Activated CD4-positive, alpha-beta T cell treated with anti-CD3 and anti-CD28 coated beads, Interleukin-2, amount 50 U/mL, for 16 hours (primary cell): ENCODE data around the gene SLCO4A1.

ENCODE experiments used
- DNase-seq: peaks from one replicate; pipeline ENCODE4 v3.0.0-alpha.2; 2020

Gene SLCO4A1

DNA sequence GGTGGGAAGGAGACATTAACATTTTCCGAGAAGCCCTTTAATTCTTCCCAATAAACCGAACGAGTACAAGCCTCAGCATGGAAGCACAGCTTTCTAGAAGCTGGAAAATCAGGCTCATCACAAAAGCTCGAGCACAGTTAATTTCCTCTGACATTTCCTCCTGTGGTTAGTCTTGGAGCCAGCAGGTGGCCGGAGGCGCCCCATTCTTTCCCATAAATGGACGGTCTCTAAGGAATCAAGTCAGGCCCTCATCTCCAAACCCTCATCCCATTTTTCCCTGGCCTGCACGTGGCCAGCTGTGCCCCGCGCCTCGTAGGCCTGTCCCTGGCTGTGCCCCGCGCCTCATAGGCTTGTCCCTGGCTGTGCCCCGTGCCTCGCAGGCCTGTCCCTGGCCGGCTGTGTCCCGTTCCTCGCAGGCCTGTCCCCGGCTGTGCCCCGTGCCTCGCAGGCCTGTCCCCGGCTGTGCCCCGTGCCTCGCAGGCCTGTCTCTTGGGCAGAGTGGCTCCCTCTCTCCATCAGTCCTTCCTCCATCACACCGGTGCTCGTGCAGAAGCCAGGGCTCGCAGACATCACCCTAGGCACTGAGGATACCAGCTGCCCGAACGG lies 46.7 kb downstream of the SLCO4A1 start:
- DNase-seq, result no peak

DNA sequence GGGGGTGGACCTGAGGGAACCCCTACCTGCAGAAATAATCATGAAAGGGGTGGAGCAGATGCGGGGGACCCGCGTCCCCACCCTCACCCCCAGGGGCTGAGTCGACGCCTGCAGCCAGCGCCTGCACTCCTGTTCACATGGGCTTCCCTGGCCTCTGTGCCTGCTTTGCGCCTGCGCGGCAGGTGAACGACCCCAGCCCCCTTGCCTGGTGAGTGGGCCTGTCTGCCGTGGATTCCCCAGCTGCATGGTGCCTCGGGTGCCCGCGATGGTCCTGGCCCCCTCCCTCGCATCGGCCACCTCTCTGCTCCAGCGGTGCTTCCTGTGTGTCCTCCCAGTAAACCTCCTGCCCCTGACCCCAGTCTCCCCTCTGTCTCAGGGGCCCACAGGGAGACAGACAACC lies 47.6 kb downstream of the SLCO4A1 start:
- DNase-seq, result no peak

DNA sequence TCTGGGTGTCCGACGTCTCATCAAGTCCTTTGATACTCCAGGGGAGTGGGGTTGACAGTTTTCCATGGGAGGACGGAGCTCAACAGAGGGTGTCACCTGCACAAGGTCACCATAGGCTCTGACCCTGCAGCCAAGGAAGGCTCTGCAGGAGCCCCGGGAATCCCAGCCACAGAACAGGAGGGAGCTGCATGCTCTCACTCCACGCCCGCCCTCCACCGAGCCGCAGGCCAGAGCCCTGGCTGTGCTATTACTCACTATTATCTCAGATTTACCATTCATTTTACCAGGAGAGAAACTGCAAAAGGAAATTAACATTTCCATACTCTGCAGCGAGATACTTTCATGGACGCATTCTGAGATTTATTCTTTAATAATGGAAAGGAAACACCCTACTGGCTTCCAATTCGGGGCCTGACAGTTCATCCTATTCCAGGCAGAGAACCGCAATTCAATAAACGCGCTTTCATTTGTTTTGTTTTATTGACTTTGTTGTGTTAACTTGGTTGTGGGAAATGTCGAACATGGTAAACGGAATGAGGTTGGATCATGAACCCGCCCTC lies 48.0 kb downstream of the SLCO4A1 start:
- no peak for DNase-seq

DNA sequence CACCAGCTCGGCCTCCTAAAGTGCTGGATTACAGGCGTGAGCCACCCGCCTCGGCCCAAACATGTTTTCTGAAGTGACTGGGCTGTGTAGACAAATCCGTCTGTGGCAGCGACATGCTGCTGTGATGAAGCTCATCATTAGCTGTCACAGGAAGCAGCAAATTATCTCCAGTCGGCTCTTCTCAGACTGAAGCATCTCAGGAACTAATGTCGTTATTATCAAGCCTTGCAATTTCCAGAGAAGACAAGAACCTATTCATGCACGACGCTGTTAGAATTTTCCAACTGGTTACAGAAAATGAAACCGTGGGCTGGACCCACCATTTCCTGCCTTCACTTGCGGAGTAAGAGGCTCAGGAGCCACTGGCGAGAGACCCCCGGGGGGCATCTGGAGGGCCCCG lies 49.2 kb downstream of the SLCO4A1 start:
- no peak for DNase-seq

DNA sequence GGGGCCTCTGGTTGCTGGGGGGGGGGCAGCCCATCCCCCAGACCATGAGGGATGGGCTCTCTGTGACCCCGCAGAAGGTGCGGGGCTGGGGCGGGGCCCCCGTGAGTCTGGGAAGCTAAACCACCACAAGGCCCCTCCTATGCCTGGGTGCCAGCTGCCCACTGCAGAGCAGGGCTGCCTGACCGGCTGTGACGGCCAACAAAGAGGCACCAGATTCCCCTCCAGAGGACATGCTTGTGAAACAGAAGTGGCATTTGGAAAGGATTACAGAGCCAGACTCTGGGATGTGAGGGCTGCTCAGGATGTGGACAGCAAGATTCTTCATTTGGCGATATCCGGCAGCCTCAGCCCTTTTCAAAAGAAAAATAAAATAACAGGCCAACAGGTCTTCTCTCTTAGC lies 49.9 kb downstream of the SLCO4A1 start:
- DNase-seq, result no peak

DNA sequence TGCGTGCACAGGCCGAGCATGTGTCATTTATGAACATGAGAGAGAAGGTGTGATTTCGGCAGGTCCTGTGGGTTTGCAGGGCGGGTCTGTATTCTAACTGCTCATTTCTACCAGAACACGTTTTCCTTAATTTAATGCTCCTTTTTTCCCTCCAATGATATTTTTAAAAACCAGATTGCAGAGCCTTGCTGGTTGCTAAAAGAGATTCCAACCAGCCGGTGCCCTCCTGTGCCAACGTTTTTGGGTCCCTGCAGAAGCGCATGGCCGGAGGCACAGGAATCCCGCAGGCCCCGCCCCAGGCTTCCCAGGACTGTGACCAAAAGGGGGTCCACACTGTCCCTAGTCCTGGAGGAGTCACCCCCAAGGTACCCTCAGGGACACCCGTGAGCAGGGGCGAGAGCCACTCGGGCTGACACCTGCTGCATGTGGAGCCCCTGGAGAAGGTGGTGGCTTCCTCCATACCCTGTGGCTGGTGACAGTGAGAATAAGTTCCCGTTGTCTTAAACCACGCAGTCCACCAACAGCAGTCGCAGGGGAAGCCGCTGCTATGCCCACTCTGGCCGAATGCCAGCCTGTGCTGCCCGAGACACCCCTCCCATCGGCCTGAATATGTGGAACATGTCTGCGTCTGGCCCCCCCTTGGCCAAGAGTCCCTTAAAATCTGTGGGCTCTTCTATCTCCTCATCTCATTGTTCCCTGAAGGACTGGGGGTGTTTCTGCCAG lies 50.7 kb downstream of the SLCO4A1 start:
- no peak for DNase-seq

DNA sequence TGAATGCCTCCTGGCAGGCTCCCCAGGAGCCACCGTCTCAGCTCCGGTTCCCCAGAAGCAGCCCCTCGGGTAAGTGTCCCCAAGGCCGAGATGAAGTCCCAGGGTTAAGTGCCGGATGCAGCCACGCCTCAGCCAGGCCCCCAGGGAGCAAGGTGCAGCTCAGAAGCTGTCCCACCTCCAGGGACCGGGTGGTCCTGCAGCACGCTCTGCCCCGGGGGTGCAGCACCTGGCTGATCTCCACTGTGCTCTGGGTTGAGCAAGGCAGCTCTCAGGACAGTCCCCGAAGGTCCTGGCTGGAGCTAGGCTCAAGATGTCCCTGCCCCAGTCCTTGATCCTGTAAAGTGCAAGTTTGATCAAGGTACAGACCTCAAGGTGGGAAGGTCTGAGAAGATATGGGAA lies 51.2 kb downstream of the SLCO4A1 start:
- DNase-seq, result no peak

DNA sequence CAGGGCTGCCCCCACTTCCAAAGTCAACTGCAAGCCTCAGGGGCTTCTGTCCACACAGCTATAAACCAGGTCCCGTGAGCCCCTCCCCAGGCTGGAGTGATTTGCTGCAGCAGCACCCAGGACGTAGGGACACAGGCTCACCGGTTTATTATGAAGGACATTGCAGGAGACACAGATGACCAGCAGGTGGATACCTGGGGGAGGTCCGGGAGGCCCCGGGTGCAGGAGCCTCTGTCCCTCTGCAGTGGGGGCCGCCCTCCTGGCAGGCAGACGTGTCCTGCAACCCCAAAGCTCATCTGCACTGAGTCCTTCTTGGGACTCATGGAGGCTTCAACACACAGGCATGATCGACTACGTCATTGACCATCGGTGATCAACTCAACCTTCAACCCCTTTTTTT lies 51.8 kb downstream of the SLCO4A1 start:
- no peak for DNase-seq

DNA sequence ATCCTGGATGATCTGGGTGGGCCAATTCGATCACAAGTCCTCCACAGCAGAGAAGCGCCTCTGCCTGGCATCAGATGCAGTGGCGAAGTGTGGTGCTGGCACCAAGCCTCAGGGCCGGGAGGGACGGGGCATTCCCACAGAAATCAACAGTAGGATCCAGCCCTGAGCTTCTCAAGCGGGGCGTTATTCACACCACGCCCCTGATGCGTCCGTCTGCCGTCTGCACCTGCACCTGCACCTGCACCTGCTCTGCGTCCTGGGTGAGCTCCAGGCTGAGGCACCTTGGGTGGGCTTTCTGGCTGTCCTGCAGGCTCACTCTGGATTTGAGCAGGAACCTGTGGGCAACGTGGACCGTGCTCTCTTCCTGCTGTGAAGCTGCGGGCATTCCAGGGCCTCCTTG lies 52.6 kb downstream of the SLCO4A1 start:
- DNase-seq, result no peak

DNA sequence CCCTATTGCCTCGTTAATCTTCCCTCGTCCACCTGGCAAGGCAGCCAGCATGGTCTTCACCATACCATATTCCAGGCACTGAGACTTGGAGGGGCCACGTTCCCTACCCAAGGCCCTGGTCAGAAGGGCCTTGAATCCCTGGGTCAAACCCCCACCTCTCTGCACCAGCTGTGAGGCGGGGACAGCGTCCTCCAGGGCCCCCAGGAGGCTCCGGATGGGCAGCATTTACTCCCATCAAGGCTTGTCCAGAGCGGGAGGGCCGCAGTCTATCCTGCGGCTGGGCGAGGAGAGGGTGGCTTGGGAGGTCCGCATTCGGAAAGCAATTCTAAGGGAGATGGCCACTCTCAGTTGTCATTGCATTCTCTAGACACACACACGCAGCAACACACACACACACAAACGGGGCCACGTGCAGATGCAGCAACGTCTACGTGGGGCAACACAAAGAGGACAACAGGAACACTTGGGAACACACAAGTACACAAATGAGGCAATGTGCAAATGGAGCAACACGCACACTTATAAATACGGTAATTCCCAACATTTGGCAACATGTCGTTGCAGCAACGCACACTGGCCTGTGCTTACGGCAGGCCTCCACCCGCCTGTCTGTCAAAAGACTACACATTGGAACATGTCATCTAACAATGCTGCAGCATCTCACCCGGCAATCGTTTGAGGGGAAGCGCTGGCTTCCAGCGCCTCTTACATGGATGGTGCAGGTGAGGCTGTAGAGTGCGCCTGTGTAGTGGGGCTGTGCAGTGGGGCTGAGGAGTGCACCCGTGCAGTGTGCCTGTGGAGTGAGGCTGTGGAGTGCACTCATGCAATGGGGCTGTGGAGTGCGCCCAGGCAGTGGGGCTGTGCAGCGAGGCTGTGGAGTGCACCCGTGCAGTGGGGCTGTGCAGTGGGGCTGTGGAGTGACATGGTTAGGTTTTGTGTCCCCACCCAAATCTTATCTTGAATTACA lies 53.4 kb downstream of the SLCO4A1 start:
- no peak for DNase-seq

DNA sequence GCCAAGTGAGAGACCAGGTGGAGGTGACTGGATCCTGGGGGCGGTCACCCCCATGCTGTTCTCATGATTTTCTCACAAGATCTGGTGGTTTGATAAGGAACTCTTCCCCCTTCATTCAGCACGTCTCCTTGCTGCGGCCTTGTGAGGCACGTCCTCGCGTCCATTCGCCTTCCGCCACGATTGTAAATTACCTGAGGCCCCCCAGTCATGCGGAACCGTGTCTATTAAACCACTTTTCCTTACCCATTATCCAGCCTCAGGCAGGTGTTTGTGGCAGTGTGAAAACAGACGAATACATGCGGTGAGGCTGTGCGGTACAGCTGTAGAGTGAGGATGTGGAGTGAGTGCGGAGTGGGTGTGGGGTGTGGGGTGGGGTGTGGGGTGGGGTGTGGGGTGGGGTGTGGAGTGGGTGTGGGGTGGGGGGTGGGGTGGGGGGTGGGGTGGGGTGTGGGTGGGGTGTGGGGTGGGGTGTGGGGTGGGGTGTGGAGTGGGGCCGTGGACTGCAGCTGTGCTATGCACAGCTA lies 54.2 kb downstream of the SLCO4A1 start:
- DNase-seq, result no peak

DNA sequence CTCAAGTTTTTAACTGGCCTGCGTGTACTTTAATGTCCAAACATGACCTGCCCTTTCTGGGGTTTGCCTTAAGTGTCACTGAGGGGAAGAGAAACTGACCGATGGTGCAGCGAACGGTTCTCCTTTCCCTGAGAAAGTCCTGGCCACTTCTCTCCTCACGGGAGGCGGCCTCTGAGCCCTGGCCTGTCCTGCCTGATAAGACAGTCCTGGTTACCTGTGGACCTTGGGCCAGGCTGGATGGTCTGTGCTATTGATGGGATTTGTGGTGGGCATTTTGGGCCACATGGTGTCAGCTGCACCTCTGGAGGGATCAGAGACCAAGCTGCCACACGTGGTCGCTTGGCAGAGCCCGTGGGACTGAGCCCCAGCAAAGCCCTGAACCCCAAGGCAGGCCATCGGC lies 54.7 kb downstream of the SLCO4A1 start:
- no peak for DNase-seq

DNA sequence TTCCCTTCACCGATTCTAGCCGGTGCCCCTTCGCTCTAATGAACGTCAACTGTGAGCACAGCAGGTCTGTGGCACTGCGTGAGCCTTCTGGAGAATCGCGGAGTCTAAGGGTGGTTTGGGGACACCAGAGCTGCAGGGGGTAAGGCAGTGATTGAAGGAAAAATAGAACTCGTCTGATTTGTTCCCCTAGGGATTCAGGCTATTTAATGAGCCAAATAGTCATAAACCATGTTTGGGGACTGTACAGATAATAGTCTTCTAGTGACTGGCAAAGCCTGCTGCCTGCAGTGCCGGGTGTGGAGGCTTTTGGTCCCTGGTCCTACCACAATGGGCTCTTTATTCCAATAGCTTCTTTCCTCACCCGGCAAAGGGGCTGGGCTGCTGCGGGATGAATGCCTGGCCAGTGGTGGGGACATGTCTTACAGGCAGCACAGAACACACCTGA lies 55.2 kb downstream of the SLCO4A1 start:
- DNase-seq, result no peak

DNA sequence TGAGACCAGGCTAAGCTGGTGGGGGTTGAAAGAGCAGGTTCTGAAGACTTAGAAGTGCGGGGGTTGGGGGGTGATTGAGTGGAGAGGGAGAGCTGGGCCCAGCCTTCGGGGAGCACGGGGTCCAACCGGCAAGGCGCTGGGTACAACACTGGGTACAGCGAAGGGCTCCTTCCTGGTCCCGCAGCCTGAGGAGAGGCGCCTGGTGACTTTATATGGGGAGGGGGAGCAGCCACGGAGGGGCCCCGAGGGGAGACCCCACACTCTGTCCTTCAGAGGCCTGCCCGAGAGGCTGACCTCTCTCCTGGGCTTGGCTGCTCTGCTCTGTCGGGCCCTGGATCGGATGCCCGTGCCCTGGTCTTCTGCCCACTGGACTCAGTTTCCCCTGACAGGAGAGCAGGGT lies 55.9 kb downstream of the SLCO4A1 start:
- DNase-seq, result no peak

DNA sequence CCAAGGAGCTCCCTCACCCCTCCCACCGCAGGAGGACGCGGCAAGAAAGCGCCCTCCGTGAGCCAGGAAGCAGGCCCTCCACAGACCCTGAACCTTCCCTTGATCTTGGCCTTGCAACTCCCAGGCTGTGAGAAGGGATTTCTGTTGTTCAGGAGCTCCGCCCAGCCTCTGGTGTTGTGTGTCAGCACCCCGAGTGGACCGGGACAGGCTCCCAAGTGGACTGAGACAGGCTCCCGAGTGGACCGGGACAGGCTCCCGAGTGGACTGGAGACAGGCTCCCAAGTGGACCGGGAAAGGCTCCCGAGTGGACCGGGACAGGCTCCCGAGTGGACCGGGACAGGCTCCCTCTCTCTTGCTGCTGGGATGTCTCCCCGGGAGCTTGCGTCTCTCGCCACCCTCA lies 57.0 kb downstream of the SLCO4A1 start:
- no peak for DNase-seq

DNA sequence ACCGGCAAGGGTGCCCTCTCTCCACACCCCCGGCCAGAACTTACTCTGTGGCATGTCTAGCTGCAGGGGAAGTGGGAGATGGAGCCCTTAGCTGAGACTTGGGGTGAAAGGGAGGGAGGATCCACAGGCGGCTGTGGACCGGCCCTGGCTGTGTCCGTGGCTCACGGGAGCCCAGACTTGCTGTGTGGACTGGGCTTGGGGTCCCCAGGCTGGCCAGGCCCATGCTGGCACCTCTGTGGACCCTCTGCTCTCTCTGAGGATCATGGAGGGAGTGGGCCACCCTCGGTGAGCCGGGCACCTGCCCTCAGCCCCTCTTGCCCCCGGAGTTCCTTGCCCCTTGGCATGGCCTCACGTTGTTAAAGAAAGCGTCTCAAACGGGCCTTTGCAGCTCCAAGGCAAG lies 57.4 kb downstream of the SLCO4A1 start:
- DNase-seq, result no peak

DNA sequence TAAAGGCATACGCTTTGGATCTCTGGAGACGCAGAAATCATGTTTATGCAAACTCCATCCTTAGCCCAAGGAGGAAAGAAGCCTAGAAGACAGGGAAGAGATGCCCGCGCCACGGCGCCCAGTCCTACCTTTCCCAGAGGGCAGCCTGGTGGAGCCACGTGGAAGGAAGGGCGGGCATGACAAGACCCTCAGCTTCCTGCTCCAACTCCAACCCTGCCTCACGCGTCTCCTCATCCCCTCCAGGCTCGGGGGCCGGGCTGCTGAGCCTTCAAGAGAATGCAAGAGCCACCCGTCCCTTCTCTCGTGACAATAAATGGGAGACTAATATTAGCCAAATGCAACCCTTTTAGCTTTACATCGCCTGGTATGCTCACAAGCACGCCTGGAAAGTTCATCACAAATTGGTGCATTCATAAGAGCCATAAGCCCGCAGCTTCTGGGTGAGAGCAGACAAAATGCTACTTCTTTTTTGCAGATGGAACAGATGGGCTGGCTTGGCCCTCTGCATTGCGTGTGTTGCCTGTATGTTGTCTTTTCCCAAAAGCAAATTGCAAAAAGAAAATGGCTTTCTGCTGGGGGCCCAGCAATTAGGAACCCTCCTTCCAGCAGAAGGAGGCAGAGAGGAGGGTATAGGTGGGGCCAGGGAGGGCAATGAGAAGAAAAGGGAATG lies 58.1 kb downstream of the SLCO4A1 start:
- no peak for DNase-seq

DNA sequence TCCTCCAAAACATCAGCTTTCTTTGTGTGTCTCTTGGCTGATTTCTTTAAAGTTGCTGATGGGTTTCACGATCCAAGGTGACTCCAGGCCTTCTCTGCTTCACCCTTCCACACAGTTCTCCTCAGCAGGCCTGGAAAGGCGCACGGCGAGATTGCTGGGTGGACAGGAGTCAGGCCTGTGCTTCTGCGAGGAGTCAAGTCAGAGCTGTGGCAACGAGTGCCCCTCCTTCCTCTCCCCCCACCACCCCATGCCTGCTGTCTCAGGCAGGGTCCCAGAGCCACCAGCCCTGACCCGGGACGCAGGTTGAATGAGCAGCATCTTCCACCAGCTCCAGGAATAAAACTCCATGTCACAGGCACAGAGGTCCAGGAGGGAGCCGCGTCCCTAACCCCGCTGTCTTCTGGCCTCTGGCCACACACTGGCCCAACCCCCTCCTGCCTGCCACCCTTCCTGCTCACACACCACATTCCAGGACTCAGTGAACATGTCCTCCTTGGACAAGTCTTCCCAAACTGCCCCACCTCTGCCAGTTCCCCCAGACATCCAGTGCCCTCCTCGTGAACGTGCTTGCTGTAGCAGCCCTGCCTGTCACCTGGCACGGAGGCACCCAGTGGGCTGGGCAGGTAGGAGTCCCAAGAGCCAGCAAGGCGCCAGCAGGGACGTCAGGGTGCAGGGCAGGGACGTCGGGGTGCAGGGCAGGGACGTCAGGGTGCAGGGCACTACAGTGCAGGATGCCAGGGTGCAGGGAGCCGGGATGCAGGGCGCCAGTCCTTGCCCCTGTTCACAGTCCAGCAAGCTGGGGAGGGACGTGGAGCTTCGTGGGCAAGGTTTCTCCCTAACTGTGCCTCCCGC lies 59.1 kb downstream of the SLCO4A1 start:
- no peak for DNase-seq

DNA sequence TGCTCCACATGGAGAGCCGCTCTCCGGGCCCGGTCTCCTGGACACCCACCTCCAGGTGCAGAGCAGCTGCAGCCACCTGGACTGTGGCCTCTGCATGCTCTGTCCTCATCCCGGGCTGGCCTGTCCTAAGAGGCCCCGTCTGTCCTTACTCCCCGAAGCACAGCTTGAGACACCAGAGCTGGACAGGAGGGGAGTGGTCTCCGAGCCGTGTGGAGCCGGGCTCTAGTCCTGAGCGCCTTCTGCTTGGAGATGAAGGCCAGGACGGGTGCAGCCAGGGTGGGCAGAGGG lies 59.7 kb downstream of the SLCO4A1 start:
- no peak for DNase-seq

DNA sequence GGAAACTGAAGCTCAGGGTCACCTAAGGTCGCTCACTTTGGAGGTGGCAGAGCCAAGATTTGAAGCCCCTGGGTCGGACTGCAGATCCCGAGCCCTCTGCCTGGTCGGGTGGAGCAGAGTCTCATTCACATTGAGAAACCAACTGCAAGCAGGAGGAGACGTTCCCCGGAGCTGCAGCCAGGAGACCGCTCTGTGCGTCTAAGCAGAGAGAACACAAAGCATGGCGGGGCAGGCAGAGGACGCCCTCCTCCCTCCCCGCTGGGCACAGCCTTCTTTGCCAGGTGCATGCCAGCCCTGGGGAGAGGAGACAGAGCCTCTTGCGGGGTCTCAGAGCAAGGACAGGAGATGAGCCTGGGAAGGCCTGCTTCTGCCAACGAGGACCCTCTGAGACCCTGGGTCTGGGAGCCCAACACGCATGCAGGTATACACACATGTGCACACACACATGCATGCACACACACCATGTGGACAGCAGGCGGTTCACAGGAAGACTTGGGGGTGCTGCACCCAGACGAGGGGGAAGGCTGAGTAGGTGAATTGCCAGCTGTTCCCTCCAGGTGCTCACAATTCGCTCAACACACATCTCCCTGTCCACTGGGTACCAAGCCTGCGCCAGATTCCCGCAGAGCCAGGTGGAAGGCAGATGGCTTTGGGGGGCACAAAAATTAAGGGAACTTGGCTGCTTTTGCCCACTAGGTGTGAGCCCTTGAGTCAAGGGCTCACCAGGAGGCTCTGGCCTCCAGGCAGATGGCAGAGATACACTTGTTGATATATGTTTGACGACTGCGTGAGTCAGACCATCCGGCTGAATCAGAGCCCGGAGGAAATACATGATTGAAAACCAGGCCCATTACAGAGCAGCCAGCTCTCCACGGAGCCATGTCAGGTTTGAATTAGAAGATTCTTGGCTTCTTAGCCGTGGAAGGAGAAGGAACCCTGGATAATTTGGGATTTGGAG lies 60.9 kb downstream of the SLCO4A1 start:
- peak; percentile 49 for DNase-seq

DNA sequence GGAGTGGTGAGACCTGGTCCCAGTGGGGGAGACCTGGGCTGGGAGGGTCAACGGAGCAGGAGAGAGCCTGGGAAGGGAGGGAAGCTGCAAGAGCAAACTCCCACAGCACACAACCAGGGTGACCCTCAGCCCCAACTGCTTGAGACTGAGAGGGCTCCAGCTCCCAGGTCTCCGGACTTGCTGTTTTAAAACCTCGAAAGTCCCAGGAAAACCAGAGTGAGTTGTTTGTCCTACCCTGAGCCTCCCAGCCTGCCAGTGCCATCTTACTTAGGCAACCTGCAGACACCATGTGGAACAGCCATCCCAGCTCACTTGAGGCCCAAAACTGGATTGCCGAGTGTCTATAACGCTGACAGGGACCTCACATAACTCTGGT lies 61.5 kb downstream of the SLCO4A1 start:
- DNase-seq, result no peak
